ENCODE data around the gene ALG8. TPM values are rescaled to one million over a fixed set of nuclear protein-coding genes. Genes with fewer than 3 reads are reported as not detected.

Gene ALG8
- total and polyA plus RNA-seq, 2 experiments from 2014 or later: 94.3 to 130 TPM

DNA sequence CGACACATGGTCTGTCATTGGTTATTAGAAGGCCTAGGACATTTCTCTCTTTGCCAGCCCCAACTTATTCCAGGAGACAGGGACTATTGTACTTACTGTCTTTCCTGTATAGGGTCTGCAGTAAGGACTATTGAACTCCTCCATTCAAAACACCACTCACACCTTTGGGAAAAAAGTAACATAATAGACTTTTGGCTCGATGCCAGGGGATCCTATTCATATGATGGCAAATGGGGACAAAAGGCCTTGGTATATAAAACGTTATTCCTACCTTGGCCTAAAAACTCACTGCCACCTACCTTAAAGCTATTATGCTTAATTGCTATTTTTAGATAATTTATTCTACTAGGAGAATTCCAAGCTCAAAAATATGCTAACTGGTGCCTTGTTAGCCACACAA lies 53.5 kb downstream of the ALG8 start:
- H3K27me3 ChIP-seq (ENCODE audit: insufficient read depth): no peaks in the 10 kb centered on the region
- H3K27ac ChIP-seq (ENCODE audit: low read depth): no peak overlapping the region
- no peaks in the 10 kb centered on the region; the same call in 2 of the 3 replicates for H3K4me1 Mint-ChIP-seq
- no peak overlapping the region for H3K4me2 ChIP-seq
- H3K36me3 ChIP-seq (ENCODE audit: insufficient read depth): no peaks in the 10 kb centered on the region
- no peak overlapping the region for H3K27ac Mint-ChIP-seq
- no peak overlapping the region for H2AFZ ChIP-seq
- no peaks in the 10 kb centered on the region for H3K36me3 Mint-ChIP-seq (ENCODE audit: low read depth)
- no peak overlapping the region for H3K4me3 ChIP-seq
- DNase-seq (ENCODE audit: low spot score): no peak
- H3F3A ChIP-seq (replicated peaks; ENCODE audit: low read depth): no peaks in the 10 kb centered on the region
- H3K4me1 ChIP-seq (ENCODE audit: insufficient read depth): no peaks in the 10 kb centered on the region
- no peak overlapping the region for H3K4me3 Mint-ChIP-seq
- no peaks in the 10 kb centered on the region for H3K79me2 ChIP-seq (replicated peaks; ENCODE audit: insufficient read depth)
- no peaks in the 10 kb centered on the region for H3K9me3 Mint-ChIP-seq
- ATAC-seq: no peak
- H3K27me3 Mint-ChIP-seq (ENCODE audit: insufficient read depth, low read depth, poor library complexity): no peaks in the 10 kb centered on the region
- TF ChIP-seq, protein P1, sequence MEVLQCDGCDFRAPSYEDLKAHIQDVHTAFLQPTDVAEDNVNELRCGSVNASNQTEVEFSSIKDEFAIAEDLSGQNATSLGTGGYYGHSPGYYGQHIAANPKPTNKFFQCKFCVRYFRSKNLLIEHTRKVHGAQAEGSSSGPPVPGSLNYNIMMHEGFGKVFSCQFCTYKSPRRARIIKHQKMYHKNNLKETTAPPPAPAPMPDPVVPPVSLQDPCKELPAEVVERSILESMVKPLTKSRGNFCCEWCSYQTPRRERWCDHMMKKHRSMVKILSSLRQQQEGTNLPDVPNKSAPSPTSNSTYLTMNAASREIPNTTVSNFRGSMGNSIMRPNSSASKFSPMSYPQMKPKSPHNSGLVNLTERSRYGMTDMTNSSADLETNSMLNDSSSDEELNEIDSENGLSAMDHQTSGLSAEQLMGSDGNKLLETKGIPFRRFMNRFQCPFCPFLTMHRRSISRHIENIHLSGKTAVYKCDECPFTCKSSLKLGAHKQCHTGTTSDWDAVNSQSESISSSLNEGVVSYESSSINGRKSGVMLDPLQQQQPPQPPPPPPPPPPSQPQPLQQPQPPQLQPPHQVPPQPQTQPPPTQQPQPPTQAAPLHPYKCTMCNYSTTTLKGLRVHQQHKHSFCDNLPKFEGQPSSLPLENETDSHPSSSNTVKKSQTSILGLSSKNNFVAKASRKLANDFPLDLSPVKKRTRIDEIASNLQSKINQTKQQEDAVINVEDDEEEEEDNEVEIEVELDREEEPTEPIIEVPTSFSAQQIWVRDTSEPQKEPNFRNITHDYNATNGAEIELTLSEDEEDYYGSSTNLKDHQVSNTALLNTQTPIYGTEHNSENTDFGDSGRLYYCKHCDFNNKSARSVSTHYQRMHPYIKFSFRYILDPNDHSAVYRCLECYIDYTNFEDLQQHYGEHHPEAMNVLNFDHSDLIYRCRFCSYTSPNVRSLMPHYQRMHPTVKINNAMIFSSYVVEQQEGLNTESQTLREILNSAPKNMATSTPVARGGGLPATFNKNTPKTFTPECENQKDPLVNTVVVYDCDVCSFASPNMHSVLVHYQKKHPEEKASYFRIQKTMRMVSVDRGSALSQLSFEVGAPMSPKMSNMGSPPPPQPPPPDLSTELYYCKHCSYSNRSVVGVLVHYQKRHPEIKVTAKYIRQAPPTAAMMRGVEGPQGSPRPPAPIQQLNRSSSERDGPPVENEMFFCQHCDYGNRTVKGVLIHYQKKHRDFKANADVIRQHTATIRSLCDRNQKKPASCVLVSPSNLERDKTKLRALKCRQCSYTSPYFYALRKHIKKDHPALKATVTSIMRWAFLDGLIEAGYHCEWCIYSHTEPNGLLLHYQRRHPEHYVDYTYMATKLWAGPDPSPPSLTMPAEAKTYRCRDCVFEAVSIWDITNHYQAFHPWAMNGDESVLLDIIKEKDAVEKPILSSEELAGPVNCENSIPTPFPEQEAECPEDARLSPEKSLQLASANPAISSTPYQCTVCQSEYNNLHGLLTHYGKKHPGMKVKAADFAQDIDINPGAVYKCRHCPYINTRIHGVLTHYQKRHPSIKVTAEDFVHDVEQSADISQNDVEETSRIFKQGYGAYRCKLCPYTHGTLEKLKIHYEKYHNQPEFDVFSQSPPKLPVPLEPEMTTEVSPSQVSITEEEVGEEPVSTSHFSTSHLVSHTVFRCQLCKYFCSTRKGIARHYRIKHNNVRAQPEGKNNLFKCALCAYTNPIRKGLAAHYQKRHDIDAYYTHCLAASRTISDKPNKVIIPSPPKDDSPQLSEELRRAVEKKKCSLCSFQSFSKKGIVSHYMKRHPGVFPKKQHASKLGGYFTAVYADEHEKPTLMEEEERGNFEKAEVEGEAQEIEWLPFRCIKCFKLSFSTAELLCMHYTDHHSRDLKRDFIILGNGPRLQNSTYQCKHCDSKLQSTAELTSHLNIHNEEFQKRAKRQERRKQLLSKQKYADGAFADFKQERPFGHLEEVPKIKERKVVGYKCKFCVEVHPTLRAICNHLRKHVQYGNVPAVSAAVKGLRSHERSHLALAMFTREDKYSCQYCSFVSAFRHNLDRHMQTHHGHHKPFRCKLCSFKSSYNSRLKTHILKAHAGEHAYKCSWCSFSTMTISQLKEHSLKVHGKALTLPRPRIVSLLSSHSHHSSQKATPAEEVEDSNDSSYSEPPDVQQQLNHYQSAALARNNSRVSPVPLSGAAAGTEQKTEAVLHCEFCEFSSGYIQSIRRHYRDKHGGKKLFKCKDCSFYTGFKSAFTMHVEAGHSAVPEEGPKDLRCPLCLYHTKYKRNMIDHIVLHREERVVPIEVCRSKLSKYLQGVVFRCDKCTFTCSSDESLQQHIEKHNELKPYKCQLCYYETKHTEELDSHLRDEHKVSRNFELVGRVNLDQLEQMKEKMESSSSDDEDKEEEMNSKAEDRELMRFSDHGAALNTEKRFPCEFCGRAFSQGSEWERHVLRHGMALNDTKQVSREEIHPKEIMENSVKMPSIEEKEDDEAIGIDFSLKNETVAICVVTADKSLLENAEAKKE (CRISPR knock-in tag; IDR thresholded peaks at IDR 0.05): no peak
- TF ChIP-seq JUNB (IDR thresholded peaks at IDR 0.05; ENCODE audit: unreplicated experiment) (no peak), EZH2 (IDR thresholded peaks at IDR 0.05; ENCODE audit: low read depth, unreplicated experiment) (no peak), EZH2phosphoT487 (IDR thresholded peaks at IDR 0.05; ENCODE audit: unreplicated experiment) (no peak), NANOG (IDR thresholded peaks at IDR 0.05; ENCODE audit: borderline replicate concordance) (no peak), ZNF331 (CRISPR knock-in tag; IDR thresholded peaks at IDR 0.05; ENCODE audit: low read depth) (no peak), CREB1 (CRISPR knock-in tag; IDR thresholded peaks at IDR 0.05; ENCODE audit: low read depth) (no peak), STAT1 (IDR thresholded peaks at IDR 0.05; ENCODE audit: unreplicated experiment) (no peak), POLR2AphosphoS5 (IDR thresholded peaks at IDR 0.05; ENCODE audit: low read depth) (no peak), ZNF114 (CRISPR knock-in tag; IDR thresholded peaks at IDR 0.05) (no peak)
- TF ChIP-seq, protein P2, sequence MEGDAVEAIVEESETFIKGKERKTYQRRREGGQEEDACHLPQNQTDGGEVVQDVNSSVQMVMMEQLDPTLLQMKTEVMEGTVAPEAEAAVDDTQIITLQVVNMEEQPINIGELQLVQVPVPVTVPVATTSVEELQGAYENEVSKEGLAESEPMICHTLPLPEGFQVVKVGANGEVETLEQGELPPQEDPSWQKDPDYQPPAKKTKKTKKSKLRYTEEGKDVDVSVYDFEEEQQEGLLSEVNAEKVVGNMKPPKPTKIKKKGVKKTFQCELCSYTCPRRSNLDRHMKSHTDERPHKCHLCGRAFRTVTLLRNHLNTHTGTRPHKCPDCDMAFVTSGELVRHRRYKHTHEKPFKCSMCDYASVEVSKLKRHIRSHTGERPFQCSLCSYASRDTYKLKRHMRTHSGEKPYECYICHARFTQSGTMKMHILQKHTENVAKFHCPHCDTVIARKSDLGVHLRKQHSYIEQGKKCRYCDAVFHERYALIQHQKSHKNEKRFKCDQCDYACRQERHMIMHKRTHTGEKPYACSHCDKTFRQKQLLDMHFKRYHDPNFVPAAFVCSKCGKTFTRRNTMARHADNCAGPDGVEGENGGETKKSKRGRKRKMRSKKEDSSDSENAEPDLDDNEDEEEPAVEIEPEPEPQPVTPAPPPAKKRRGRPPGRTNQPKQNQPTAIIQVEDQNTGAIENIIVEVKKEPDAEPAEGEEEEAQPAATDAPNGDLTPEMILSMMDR (conservative IDR thresholded peaks at IDR 0.05; ENCODE audit: low read depth in 2 of 2): no peak
- TF ChIP-seq, protein P3, sequence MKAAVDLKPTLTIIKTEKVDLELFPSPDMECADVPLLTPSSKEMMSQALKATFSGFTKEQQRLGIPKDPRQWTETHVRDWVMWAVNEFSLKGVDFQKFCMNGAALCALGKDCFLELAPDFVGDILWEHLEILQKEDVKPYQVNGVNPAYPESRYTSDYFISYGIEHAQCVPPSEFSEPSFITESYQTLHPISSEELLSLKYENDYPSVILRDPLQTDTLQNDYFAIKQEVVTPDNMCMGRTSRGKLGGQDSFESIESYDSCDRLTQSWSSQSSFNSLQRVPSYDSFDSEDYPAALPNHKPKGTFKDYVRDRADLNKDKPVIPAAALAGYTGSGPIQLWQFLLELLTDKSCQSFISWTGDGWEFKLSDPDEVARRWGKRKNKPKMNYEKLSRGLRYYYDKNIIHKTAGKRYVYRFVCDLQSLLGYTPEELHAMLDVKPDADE (IDR thresholded peaks at IDR 0.05): no peak
- TF ChIP-seq, protein P4, sequence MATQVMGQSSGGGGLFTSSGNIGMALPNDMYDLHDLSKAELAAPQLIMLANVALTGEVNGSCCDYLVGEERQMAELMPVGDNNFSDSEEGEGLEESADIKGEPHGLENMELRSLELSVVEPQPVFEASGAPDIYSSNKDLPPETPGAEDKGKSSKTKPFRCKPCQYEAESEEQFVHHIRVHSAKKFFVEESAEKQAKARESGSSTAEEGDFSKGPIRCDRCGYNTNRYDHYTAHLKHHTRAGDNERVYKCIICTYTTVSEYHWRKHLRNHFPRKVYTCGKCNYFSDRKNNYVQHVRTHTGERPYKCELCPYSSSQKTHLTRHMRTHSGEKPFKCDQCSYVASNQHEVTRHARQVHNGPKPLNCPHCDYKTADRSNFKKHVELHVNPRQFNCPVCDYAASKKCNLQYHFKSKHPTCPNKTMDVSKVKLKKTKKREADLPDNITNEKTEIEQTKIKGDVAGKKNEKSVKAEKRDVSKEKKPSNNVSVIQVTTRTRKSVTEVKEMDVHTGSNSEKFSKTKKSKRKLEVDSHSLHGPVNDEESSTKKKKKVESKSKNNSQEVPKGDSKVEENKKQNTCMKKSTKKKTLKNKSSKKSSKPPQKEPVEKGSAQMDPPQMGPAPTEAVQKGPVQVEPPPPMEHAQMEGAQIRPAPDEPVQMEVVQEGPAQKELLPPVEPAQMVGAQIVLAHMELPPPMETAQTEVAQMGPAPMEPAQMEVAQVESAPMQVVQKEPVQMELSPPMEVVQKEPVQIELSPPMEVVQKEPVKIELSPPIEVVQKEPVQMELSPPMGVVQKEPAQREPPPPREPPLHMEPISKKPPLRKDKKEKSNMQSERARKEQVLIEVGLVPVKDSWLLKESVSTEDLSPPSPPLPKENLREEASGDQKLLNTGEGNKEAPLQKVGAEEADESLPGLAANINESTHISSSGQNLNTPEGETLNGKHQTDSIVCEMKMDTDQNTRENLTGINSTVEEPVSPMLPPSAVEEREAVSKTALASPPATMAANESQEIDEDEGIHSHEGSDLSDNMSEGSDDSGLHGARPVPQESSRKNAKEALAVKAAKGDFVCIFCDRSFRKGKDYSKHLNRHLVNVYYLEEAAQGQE (IDR thresholded peaks at IDR 0.05; ENCODE audit: unreplicated experiment): no peak
- H3K9me2 ChIP-seq (ENCODE audit: insufficient read depth): 0 out of 2 replicates have a peak, but pooled peaks cover 4% of the 10 kb centered on the region
- no peaks in the 10 kb centered on the region for H4K20me1 ChIP-seq (replicated peaks; ENCODE audit: insufficient read depth)

Data from GM23338 (cell line).